ENCODE data around the gene INTS7.

Gene INTS7

DNA sequence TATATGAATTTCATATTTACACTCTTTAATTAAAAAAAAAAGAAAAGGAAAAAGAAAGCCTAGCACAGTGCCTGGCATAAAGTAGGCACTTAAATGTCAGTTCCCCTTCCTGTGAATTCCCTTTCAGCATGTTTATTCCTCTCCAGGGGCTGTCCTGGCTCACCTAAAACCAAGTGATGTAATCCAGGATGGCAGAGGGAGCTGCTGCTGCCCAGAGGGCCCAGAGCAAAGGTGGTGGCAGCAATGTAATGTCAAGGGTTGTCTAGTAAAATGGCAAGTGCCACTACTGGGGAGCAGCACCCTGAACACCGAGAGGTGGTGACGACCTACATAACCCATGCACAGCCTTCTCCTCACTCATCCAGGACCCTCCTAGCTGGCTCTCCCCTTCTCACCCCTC is 126.4 kb downstream of the INTS7 start:
- no peak overlapping the region for H3K4me3 ChIP-seq (ENCODE audit: low read depth, low read length)
- TF ChIP-seq, protein P1, sequence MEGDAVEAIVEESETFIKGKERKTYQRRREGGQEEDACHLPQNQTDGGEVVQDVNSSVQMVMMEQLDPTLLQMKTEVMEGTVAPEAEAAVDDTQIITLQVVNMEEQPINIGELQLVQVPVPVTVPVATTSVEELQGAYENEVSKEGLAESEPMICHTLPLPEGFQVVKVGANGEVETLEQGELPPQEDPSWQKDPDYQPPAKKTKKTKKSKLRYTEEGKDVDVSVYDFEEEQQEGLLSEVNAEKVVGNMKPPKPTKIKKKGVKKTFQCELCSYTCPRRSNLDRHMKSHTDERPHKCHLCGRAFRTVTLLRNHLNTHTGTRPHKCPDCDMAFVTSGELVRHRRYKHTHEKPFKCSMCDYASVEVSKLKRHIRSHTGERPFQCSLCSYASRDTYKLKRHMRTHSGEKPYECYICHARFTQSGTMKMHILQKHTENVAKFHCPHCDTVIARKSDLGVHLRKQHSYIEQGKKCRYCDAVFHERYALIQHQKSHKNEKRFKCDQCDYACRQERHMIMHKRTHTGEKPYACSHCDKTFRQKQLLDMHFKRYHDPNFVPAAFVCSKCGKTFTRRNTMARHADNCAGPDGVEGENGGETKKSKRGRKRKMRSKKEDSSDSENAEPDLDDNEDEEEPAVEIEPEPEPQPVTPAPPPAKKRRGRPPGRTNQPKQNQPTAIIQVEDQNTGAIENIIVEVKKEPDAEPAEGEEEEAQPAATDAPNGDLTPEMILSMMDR (IDR thresholded peaks at IDR 0.05; ENCODE audit: low read depth, low read length, missing control alignments): no peak
- DNase-seq (ENCODE audit: low read depth): no peak

DNA sequence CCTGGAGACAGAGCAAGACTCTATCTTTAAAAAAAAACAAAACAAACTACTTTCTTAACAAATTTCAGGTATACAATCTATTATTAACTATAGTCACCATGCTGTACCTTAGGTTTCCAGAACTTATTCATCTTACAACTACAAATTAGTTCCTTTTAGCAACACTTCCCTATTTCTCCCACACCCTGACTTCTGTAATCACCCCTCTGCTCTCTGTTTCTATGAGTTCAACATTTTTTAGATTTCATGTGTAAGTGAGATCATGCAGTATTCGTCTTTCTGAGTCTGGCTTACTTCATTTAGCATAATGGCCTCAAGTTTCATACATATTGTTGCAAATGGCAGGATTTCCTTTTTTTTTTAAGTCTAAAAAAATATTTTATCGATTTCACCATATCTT is 126.9 kb downstream of the INTS7 start:
- DNase-seq (ENCODE audit: low read depth): peak; percentile 38
- TF ChIP-seq, protein P1 (IDR thresholded peaks at IDR 0.05; ENCODE audit: low read depth, low read length, missing control alignments): no peak
- no peak overlapping the region for H3K4me3 ChIP-seq (ENCODE audit: low read depth, low read length)

DNA sequence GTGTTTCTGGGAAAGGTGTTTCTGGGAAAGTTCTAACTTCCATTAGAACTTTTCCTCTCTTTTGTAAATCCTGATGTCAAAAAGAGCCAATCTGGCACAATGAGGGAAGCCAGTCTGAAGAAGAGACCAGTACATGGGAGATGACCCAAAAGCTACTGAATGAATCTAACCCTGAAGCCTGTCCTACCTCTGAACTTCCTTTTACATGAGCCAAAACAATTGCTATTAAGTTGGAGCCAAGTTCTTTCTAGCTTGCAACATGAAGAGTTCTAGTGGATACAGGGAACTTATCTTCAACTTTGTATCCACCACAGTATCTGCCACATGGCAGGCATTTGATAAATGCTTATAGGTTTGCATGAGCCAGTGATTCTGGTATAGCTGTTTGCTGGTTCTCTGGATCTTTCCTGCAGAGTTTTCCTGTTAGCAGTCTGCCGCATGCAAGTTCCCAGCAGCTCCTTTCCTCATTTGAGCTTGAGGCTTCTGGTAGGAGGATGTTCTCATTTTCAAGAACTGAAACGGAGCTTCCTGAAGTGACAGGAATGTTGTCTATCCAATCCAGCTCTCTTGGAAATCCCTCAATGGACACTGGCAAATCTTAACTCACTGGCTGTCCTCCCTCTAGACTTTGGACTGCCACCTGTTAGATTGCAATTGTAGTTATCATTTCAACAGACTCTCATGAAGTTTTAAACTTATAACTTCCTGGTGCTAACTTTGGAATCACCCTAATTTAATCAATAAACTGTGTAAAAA is 131.7 kb downstream of the INTS7 start:
- H3K4me3 ChIP-seq (ENCODE audit: low read depth, low read length): no peak overlapping the region
- DNase-seq (ENCODE audit: low read depth): no peak
- TF ChIP-seq, protein P1 (IDR thresholded peaks at IDR 0.05; ENCODE audit: low read depth, low read length, missing control alignments): no peak

DNA sequence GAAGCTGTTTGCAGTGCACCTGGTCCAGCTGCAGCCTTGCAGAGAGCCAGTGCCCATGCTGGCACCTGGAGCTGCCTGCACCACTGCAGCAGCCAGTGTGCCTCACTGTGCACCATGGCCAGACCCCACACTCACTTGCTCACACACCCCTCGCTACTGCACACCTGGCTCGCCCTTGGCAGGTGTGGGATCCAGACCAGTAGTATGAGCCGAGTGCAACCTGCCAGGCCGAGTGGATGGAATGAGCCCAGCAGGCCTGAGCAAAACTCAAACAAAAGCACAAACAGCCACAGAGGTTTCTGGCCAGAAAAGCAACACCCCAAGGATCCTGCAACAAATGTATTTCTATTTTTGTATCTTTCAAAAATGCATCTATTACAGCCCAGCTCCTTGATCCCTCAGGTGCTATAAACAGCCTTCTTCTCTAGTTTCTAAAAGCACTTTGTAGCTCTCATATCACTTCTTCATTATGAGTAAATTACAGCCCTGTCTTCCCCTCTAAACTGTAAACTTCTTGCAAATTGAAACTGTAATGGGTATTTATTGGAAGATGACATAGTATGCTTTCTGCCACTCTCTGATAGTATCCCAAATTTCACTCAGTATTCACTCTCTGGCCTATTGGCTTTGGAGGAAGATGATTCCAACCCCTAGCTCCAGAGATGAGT is 132.6 kb downstream of the INTS7 start:
- no peak overlapping the region for H3K4me3 ChIP-seq (ENCODE audit: low read depth, low read length)
- TF ChIP-seq, protein P1 (IDR thresholded peaks at IDR 0.05; ENCODE audit: low read depth, low read length, missing control alignments): no peak
- DNase-seq (ENCODE audit: low read depth): no peak

DNA sequence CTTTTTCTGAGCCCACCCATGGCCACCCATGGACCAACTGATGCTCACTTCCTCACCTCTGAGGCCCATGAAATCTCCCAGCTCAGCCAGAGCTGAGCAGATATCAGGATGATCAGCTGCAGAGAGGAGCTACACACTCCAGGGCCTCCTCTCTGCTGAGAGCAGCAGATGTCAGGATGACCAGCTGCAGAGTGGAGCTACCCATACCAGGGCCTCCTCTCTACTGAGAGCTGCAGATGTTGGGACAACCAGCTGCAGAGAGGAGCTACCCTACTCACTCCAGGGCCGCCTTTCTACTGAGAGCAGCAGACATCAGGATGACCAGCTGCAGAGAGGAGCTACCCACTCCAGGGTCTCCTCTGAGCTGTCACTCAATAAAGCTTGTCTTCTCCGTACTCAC is 133.4 kb downstream of the INTS7 start:
- H3K4me3 ChIP-seq (ENCODE audit: low read depth, low read length): no peak overlapping the region
- TF ChIP-seq, protein P1 (IDR thresholded peaks at IDR 0.05; ENCODE audit: low read depth, low read length, missing control alignments): no peak
- no peak for DNase-seq (ENCODE audit: low read depth)

DNA sequence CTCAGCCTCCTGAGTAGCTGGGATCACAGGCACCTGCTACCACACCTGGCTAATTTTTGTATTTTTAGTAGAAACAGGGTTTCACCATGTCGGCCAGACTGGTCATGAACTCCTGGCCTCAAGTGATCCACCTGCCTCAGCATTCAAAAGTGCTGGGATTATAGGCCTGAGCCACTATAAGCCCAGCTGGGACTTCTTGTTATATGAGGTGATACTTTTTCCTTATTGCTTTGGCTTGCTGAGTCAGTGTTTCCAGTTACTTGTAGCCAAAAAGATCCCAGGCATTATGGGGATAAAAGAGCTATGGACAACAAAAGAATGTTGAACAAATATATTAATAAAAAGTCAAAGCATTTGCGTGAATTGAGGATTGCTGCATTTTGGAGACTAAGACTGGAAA is 134.9 kb downstream of the INTS7 start:
- DNase-seq (ENCODE audit: low read depth): no peak
- no peak overlapping the region for H3K4me3 ChIP-seq (ENCODE audit: low read depth, low read length)
- TF ChIP-seq, protein P1 (IDR thresholded peaks at IDR 0.05; ENCODE audit: low read depth, low read length, missing control alignments): no peak

All from GM12864 (cell line).